Mucosa of descending colon (tissue), 3 donors: Measurements from ENCODE around the gene TPD52L1. TPM values are rescaled to one million over a fixed set of nuclear protein-coding genes. Genes with fewer than 3 reads are reported as not detected.

Experiments used
- ATAC-seq: fragments of 200-7000 bp; cut with Tn5 transposase; one replicate; pipeline ENCODE4 v1.9.1; 2020; ENCODE audit warnings: mild to moderate bottlenecking, moderate library complexity
- DNase-seq, 3 donors: peaks; one replicate each; pipeline ENCODE4 v3.0.0-alpha.2; 2020
- H3K36me3 ChIP-seq: fragments of 200-600 bp; one replicate; pipeline ENCODE4 v1.8.0; 2021; ENCODE audit warnings: low read depth, mild to moderate bottlenecking
- H3K4me1 ChIP-seq: fragments of 200-600 bp; one replicate; pipeline ENCODE4 v1.8.0; 2021; ENCODE audit warnings: low read depth, mild to moderate bottlenecking
- H3K4me3 ChIP-seq: fragments of 200-600 bp; one replicate; pipeline ENCODE4 v1.8.0; 2021; ENCODE audit warnings: mild to moderate bottlenecking
- H3K9me3 ChIP-seq: fragments of 200-600 bp; one replicate; pipeline ENCODE4 v1.8.0; 2021; ENCODE audit warnings: mild to moderate bottlenecking
- CTCF ChIP-seq: fragments of 200-600 bp; IDR thresholded peaks from one replicate; pipeline ENCODE4 v1.8.0; 2022; ENCODE audit warnings: antibody characterized with exemption, mild to moderate bottlenecking
- intact Hi-C, 2 donors: fragments of 100-400 bp; cut with DNase I in 1 of 2; cut with micrococcal nuclease in 1 of 2; formaldehyde crosslinking; loops; one replicate each; pipeline versions ENCODE4 v1.11.0 to v1.11.1; 2022; cut with DNase I, micrococcal nuclease
- total RNA-seq, 3 donors: library from RNA; stranded (reverse); fragmentation: NEBNext Ultra II Directional in 2 of 3; extraction: Animal tissue kit (Norgen Biotek cat#: 25700) in 2 of 3; gene quantifications; one replicate each; pipeline versions ENCODE4 v1.2.1 to v1.2.4, GENCODE V29; 2021 to 2023
- donor health status: DM: no; HTN: no; CAD: no; lungs with moderate emphysema.
- donor health status: DM: no; HTN: no; CAD: no.
- donor health status: DM: no; HTN: yes; CAD: no.

TPD52L1 gene
- total RNA-seq, 3 donors from 2014 or later, result 12.1 to 23.9 (median 22.0) TPM

DNA sequence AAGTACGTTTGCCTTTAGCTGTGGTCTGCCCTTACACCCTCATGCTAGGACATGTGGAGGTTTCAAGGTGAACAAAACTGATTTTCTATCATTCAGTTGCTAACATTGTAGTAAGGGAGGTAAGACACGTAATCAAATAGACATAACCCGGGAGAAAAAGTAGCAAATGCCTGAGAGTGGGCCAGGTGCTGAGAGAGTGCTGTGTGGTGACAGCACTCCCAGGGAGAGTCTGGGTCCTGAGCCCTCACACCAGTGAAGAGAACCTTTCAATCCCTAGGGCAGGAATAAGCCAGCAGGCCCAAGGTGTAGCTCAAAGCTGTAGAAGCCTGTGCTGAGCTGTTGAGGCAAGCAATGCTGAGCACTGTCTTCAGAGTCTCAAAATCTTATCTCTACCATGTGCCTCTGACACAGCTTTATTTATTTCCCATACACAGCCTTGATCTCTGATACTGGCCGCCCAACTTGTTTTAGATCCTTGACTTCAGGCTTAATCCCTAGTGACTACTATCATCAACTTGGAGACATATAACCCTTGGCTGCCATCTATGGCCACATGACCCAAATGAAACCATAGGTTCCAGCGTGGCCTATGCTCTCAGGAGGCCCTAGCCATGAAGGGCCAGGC is 55.2 kb downstream of the TPD52L1 start:
- ATAC-seq (no peak), DNase-seq (no peak)
- Histone ChIP-seq H3K9me3 (no peaks in the 10 kb centered on the region), H3K4me1 (no peaks in the 10 kb centered on the region), H3K36me3 (no peaks in the 10 kb centered on the region), H3K4me3 (no peak overlapping the region)
- intact Hi-C loops, result no loop called here
- TF ChIP-seq CTCF, result no peak

GRCh38 chr6:125210667-125211066 is 57.1 kb downstream of the TPD52L1 start:
- TF ChIP-seq CTCF, result no peak
- Histone ChIP-seq H3K36me3 (no peaks in the 10 kb centered on the region), H3K4me3 (no peak overlapping the region), H3K4me1 (no peaks in the 10 kb centered on the region), H3K9me3 (no peaks in the 10 kb centered on the region)
- DNase-seq (no peak), ATAC-seq (no peak)
- intact Hi-C loops, result no loop called here

GRCh38 chr6:125211352-125211751 is 57.8 kb downstream of the TPD52L1 start:
- ATAC-seq (no peak), DNase-seq (no peak)
- H3K4me3 ChIP-seq, result no peak overlapping the region
- no peaks in the 10 kb centered on the region for H3K36me3 ChIP-seq
- no peaks in the 10 kb centered on the region for H3K4me1 ChIP-seq
- intact Hi-C loops, result no loop called here
- H3K9me3 ChIP-seq, result no peaks in the 10 kb centered on the region
- no peak for TF ChIP-seq CTCF

- DNase-seq (no peak), ATAC-seq (no peak)
- intact Hi-C loops, result no loop called here
These were observed 58.8 kb downstream of the TPD52L1 start for GRCh38 chr6:125212377-125212776.

GRCh38 chr6:125213939-125214338 is 60.4 kb downstream of the TPD52L1 start:
- TF ChIP-seq CTCF, result no peak
- H3K9me3 ChIP-seq, result no peaks in the 10 kb centered on the region
- DNase-seq, result no peak
- H3K4me1 ChIP-seq, result no peaks in the 10 kb centered on the region
- intact Hi-C loops, result no loop called here
- no peak for ATAC-seq
- no peaks in the 10 kb centered on the region for H3K36me3 ChIP-seq
- no peak overlapping the region for H3K4me3 ChIP-seq

More at GRCh38 chr6:125212377-125212776, 58.8 kb downstream of the TPD52L1 start:
- Histone ChIP-seq H3K9me3 (no peaks in the 10 kb centered on the region), H3K4me1 (no peaks in the 10 kb centered on the region), H3K36me3 (no peaks in the 10 kb centered on the region), H3K4me3 (no peak overlapping the region)
- no peak for TF ChIP-seq CTCF
